GM18867 (cell line): ENCODE measurements around the gene TDO2.
"Not testable (repeated sequence)": the region's sequence is repeated elsewhere in the genome, so short reads cannot be mapped to it uniquely, and the experiment has no call there.

Experiments used
- ATAC-seq: cut with Tn5 transposase; IDR thresholded peaks from one replicate; pipeline ENCODE4 v1.9.1; 2021; ENCODE audit warnings: mild to moderate bottlenecking, moderate library complexity; ENCODE audit not compliant: unreplicated experiment

TDO2 gene

GRCh38 chr4:155903453-155903852 is at the start of gene TDO2:
Gene TDO2, plus strand, starts transcription at chr4:155903696. Its CDS starts 63 bp downstream, at chr4:155903759.
- ATAC-seq = no peak

- ATAC-seq = no peak
These were observed 48.8 kb upstream of the TDO2 start for GRCh38 chr4:155854582-155855226.

GRCh38 chr4:155855897-155856296 is 47.6 kb upstream of the TDO2 start:
- no peak for ATAC-seq

- no peak for ATAC-seq
These were observed 37.3 kb upstream of the TDO2 start, which contains the start of gene ASIC5 for GRCh38 chr4:155866177-155866576. Gene ASIC5, minus strand, starts transcription at chr4:155866277. Its CDS starts 51 bp downstream, at chr4:155866226.

- ATAC-seq = no peak
These were observed 27.6 kb upstream of the TDO2 start for GRCh38 chr4:155875878-155876277.

GRCh38 chr4:155877971-155878370 is 25.5 kb upstream of the TDO2 start:
- ATAC-seq = no peak

GRCh38 chr4:155878611-155879010 is 24.9 kb upstream of the TDO2 start:
- ATAC-seq = no peak

GRCh38 chr4:155879767-155880166 is 23.7 kb upstream of the TDO2 start:
- no peak for ATAC-seq

GRCh38 chr4:155881555-155881954 is 21.9 kb upstream of the TDO2 start:
- ATAC-seq = peak; percentile 60

GRCh38 chr4:155883895-155884294 is 19.6 kb upstream of the TDO2 start:
- no peak for ATAC-seq

GRCh38 chr4:155885666-155886065 is 17.8 kb upstream of the TDO2 start:
- no peak for ATAC-seq

GRCh38 chr4:155887045-155887444 is 16.5 kb upstream of the TDO2 start:
- ATAC-seq = no peak

GRCh38 chr4:155887847-155888570 is 15.5 kb upstream of the TDO2 start:
- no peak for ATAC-seq

- ATAC-seq = peak; percentile 69
These were observed 14.3 kb upstream of the TDO2 start for GRCh38 chr4:155889031-155889793.

GRCh38 chr4:155889946-155890345 is 13.6 kb upstream of the TDO2 start:
- ATAC-seq = no peak

GRCh38 chr4:155891058-155891457 is 12.4 kb upstream of the TDO2 start:
- no peak for ATAC-seq

GRCh38 chr4:155898371-155898770 is 5.1 kb upstream of the TDO2 start:
- ATAC-seq = not testable (repeated sequence)

- ATAC-seq = no peak
These were observed 3.6 kb upstream of the TDO2 start for GRCh38 chr4:155899891-155900290.

GRCh38 chr4:155900381-155900780 is 3.1 kb upstream of the TDO2 start:
- no peak for ATAC-seq

- ATAC-seq = no peak
These were observed 2.5 kb upstream of the TDO2 start for GRCh38 chr4:155901013-155901412.

GRCh38 chr4:155904331-155904730 is 835 bp downstream of the TDO2 start:
- no peak for ATAC-seq
